A549 treated with Hydrocortisone at 1 μM for 4 hours (cell line): ENCODE data around the gene PRSS3. TPM values are rescaled to one million over a fixed set of nuclear protein-coding genes. Genes with fewer than 3 reads are reported as not detected.

ENCODE experiments used
- total RNA-seq: library from RNA; stranded (reverse); fragments of 200-300 nt; extraction: Qiagen RNA extraction; gene quantifications from 5 replicates; pipeline ENCODE4 v1.2.3, GENCODE V29; 2022

The PRSS3 gene
- total RNA-seq: 8.3 to 12.4 TPM (median 11.0 TPM) in 5 replicates

DNA sequence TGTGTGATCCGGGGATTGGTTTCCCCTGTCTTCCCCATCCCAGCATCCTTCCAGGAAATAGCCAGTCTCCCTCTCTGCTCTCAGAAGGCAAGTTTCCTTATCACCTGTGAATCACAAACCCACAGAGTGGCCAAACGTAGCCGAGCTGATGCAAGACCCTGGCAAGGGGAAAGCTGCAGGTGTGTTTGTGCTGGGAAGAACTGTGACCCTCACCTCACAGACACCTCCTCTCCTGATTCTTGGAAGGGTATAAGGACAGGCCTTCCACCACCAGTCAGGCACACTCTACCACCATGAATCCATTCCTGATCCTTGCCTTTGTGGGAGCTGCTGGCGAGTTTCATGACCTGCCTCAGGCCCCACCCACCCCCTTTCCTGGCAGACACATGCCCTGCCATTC, at the start of gene PRSS3:
TSS of gene PRSS3 (plus strand) at position 281 of the 400 bp plus-strand sequence. CDS start at position 294, 13 bp downstream.

DNA sequence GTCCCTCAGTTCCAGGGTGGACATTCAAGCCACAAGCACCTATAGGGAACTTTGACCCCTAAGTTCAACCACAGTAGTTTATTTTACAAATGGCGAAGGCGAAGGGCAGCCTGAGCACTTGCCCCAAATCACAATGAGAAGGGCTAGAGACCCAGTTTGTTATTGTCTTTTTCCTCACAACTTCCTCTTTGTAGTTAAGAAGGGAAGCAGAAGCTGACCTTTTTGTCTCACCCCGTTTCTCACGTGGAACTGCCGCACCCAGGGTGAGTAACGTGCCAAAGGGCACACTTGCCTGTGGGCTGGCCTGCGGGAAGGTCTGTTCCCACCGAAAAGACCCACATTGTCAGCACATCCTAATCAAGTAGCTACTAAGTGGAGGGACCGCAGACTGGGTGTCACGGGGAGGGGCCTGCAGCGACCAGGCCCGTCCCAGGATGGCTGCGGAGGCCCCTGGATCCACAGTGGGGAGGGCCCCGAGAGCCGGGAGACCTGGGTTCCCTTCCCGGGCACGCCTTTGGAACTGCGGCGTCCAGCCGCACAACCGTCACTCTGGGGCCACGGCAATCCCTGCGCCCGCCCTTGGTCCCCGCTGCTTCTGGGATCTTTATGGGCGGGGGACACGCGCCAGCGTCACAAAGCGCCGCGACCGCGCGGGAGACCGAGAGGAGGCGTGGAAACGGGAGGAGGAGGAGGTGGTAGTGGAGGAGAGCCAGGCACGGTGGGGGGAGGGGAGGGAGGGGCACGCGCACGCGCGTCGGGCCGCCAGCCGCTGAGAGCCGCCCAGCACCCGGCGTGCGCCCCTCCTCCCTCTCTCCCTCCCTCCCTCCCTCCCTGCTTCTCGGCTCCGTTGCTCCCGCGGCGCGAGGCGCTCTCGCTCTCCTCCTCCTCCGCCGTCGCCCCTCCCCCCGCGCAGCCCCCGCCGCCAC, 21.2 kb downstream of the PRSS3 start, which contains the start of gene UBE2R2:
TSS of gene UBE2R2 (plus strand) at position 834 of the 926 bp plus-strand sequence. CDS start 598 bp downstream, outside the sequence.

Other genes starting within 250 kb of the PRSS3 start
- gene UBE2R2, start 21.6 kb downstream of the PRSS3 start, total RNA-seq: 42.8 to 47.2 TPM (median 46.2 TPM) in 5 replicates